Measurements from ENCODE around the gene ZNF207.

GRCh38 chr17:32305049-32305448, 44.9 kb upstream of the ZNF207 start:
- TF ChIP-seq POLR2AphosphoS5 (IDR thresholded peaks at IDR 0.05; ENCODE audit: low read depth) (no peak), CTCF (IDR thresholded peaks at IDR 0.05; ENCODE audit: insufficient read depth, low read length) (no peak), SPI1 (IDR thresholded peaks at IDR 0.05; ENCODE audit: borderline replicate concordance, low read depth) (no peak)
